EL (cell line): ENCODE measurements around the gene NCKAP5.

Experiments used
- DNase-seq: peaks from one replicate; pipeline ENCODE4 v3.0.0-alpha.2; 2016

NCKAP5 gene

GRCh38 chr2:133568172-133568571, at the start of gene NCKAP5:
TSS of gene NCKAP5 (minus strand) at chr2:133568463. CDS start at chr2:133517526, 50,937 bp downstream.
- DNase-seq, result peak; percentile 16

- no peak for DNase-seq
Observed at GRCh38 chr2:133609664-133610063, 41.4 kb upstream of the NCKAP5 start.

GRCh38 chr2:133608291-133608690, 40.0 kb upstream of the NCKAP5 start:
- no peak for DNase-seq

- DNase-seq, result peak; percentile 77
Observed at GRCh38 chr2:133607679-133608078, 39.4 kb upstream of the NCKAP5 start.

- DNase-seq, result no peak
Observed at GRCh38 chr2:133606616-133607015, 38.4 kb upstream of the NCKAP5 start.

GRCh38 chr2:133605766-133606137, 37.5 kb upstream of the NCKAP5 start:
- DNase-seq, result no peak

- DNase-seq, result peak; percentile 31
Observed at GRCh38 chr2:133605011-133605765, 36.9 kb upstream of the NCKAP5 start.

GRCh38 chr2:133603109-133603508, 34.8 kb upstream of the NCKAP5 start:
- DNase-seq, result no peak

- no peak for DNase-seq
Observed at GRCh38 chr2:133602538-133602937, 34.3 kb upstream of the NCKAP5 start.

GRCh38 chr2:133600266-133600928, 32.1 kb upstream of the NCKAP5 start:
- DNase-seq, result no peak

GRCh38 chr2:133599811-133600210, 31.5 kb upstream of the NCKAP5 start:
- DNase-seq, result no peak

- DNase-seq, result no peak
Observed at GRCh38 chr2:133599211-133599803, 31.0 kb upstream of the NCKAP5 start.

- no peak for DNase-seq
Observed at GRCh38 chr2:133598769-133599168, 30.5 kb upstream of the NCKAP5 start.

- no peak for DNase-seq
Observed at GRCh38 chr2:133596701-133597393, 28.6 kb upstream of the NCKAP5 start.

- DNase-seq, result no peak
Observed at GRCh38 chr2:133591164-133591563, 22.9 kb upstream of the NCKAP5 start.

GRCh38 chr2:133589456-133589855, 21.2 kb upstream of the NCKAP5 start:
- DNase-seq, result no peak

GRCh38 chr2:133588144-133588543, 19.9 kb upstream of the NCKAP5 start:
- no peak for DNase-seq

- DNase-seq, result peak; percentile 37
Observed at GRCh38 chr2:133586978-133587377, 18.7 kb upstream of the NCKAP5 start.

GRCh38 chr2:133581010-133581760, 12.9 kb upstream of the NCKAP5 start:
- peak; percentile 51 for DNase-seq

GRCh38 chr2:133579274-133579673, 11.0 kb upstream of the NCKAP5 start:
- DNase-seq, result peak; percentile 48

- no peak for DNase-seq
Observed at GRCh38 chr2:133576714-133577113, 8.5 kb upstream of the NCKAP5 start.

- no peak for DNase-seq
Observed at GRCh38 chr2:133574620-133575019, 6.4 kb upstream of the NCKAP5 start.

- DNase-seq, result no peak
Observed at GRCh38 chr2:133574186-133574585, 5.9 kb upstream of the NCKAP5 start.
